Adrenal gland (tissue), 12 donors: ENCODE results near the gene MRM1. TPM values are rescaled to one million over a fixed set of nuclear protein-coding genes. Genes with fewer than 3 reads are reported as not detected.

Experiments used
- DNase-seq, 7 donors: peaks; one replicate each; pipeline ENCODE4 v3.0.0-alpha.2; 2019 to 2020
- H3K27ac ChIP-seq, 5 donors: fragments of 200-600 bp; sonication (generic) in 4 of 5; 1 replicate in 3 of 5; 2 replicates in 2 of 5; pipeline versions ENCODE4 v1.5.1 to v1.8.0; 2016 to 2020; ENCODE audit warnings: mild to moderate bottlenecking in 1 of 5
- H3K27me3 ChIP-seq: fragments of 200-600 bp; 2 replicates; pipeline ENCODE4 v1.8.0; 2021
- H3K36me3 ChIP-seq, 2 donors: fragments of 200-600 bp; replicated peaks in 1 of 2; 1 replicate in 1 of 2; 2 replicates in 1 of 2; pipeline versions ENCODE4 v1.5.1 to v1.8.0; 2018 to 2022
- H3K4me1 ChIP-seq, 2 donors: fragments of 200-600 bp; replicated peaks in 1 of 2; 1 replicate in 1 of 2; 2 replicates in 1 of 2; pipeline versions ENCODE4 v1.5.1 to v1.8.0; 2018 to 2021
- H3K4me3 ChIP-seq, 4 donors: fragments of 200-600 bp; sonication (generic) in 3 of 4; one replicate each; pipeline ENCODE4 v1.5.1; 2016 to 2018
- H3K9me3 ChIP-seq, 3 donors: fragments of 200-600 bp; sonication (generic) in 1 of 3; replicated peaks in 1 of 3; 1 replicate in 2 of 3; 2 replicates in 1 of 3; pipeline versions ENCODE4 v1.5.1 to v1.8.0; 2016 to 2021
- CTCF ChIP-seq, 6 experiments: fragments of 450-650 bp in 4 of 6; fragments of 200-600 bp in 2 of 6; sonication (generic) in 1 of 6; IDR thresholded peaks; 1 replicate in 5 of 6; 2 replicates in 1 of 6; pipeline versions ENCODE4 v1.5.1 to v1.8.0; 2016 to 2021; ENCODE audit warnings: antibody characterized with exemption in 6 of 6, mild to moderate bottlenecking in 2 of 6, moderate library complexity in 1 of 6
- POLR2A ChIP-seq, 2 donors: fragments of 450-650 bp; IDR thresholded peaks; one replicate each; pipeline ENCODE4 v1.6.1; 2017; ENCODE audit warnings: antibody characterized with exemption in 2 of 2, mild to moderate bottlenecking in 2 of 2, moderate library complexity in 1 of 2
- WGBS, 4 donors: extraction: QIAGEN DNeasy Blood & Tissue Kit in 2 of 4; methylation state at CpG; one replicate each; pipeline versions ENCODE4 v1.1.5 to v1.1.7; 2013 to 2017; 5-methylcytosine and 5-hydroxymethylcytosine counted together
- intact Hi-C, 2 donors: fragments of 100-400 bp; cut with DNase I; formaldehyde crosslinking; loops; one replicate each; pipeline versions ENCODE4 v1.14.1 to v1.15.0; 2022 to 2023
- polyA plus RNA-seq, 3 donors: library from polyadenylated mRNA; stranded (reverse); fragments of 200-250 nt in 2 of 3; fragments of 350-450 nt in 1 of 3; fragmentation: Illumina TruSeq in 1 of 3; extraction: RNeasy Lipid Tissue Mini Kit (QIAGEN cat#74804) in 1 of 3; gene quantifications; one replicate each; pipeline ENCODE4 v1.2.3, GENCODE V29; 2013 to 2014
- total RNA-seq, 9 donors: library from RNA; depleted of rRNA in 4 of 9; stranded (reverse); fragments of >200 nt in 4 of 9; fragments of 120-200 nt in 1 of 9; fragmentation: NEBNext Ultra II Directional in 1 of 9; extraction: Animal tissue kit (Norgen Biotek cat#: 25700) in 1 of 9; gene quantifications; one replicate each; pipeline versions ENCODE4 v1.1.0 to v1.2.4, GENCODE V29; 2013 to 2023
- donor health status: healthy with polysubstance abuse.
- donor health status: Bipolar disorder and iron deficiency.
- donor health status: DM: yes; HTN: yes; CAD: no.
- donor health status: DM: no; HTN: no; CAD: no.
- donor health status: DM: no; HTN: no; CAD: no.
- donor health status: DM: yes; HTN: yes; CAD: no.

The MRM1 gene
- total and polyA plus RNA-seq, 12 donors: 5.2 to 18.5 (median 9.7) TPM

- Histone ChIP-seq H3K27me3 (no peaks in the 10 kb centered on the region), H3K9me3 (no peaks in the 10 kb centered on the region), H3K4me1 (peaks cover 4 to 16% of the 10 kb centered on the region in 2 donors), H3K27ac (no peak overlapping the region), H3K4me3 (peak overlapping the region in 2 of 4 donors; percentile 37 to 82), H3K36me3 (peaks cover 0 to 17% of the 10 kb centered on the region in 2 donors)
- peak in 1 of 7 donors; percentile 48 for DNase-seq
- TF ChIP-seq CTCF (IDR thresholded peaks at IDR 0.05) (no peak), POLR2A (IDR thresholded peaks at IDR 0.05) (no peak)
- intact Hi-C loops: no loop called here
- 39 to 46% (median 42%) methylated on average over 3 to 4 of the region's 4 CpGs for WGBS, 4 donors
Observed at GRCh38 chr17:36592716-36593321, 8.6 kb upstream of the MRM1 start.

DNA sequence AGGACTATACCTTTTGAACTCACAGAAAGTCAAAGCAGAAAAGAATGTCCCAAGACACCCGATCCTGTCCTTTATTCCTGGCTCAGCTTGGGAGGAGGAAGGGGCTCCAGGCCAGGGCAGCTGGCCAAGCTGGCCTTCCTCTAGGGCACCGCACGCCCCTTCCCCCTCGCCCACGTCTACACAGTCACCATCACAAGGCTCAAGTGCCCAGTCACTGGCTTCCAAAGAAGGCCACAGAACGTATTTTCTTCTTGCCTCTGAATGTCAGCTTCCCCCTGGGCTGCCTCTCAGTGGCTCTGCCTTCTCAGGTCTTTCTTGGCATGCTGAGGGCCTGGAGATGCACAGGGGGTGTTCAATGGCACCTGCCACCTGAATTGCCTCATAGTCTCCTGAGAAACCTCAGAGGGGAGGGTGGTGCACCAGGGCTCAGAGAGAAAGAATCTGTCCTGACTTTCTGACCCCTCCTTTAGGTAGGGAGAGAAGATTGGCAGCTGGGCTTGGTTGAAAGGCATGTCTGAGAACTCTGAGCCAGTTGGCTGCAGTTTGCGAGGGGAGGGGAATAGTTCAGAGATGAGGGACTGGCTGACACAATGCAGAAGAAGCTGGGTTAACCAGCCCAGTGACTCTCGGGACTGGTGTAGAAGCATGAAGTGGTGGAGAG lies 7.6 kb upstream of the MRM1 start:
- Histone ChIP-seq H3K27ac (no peak overlapping the region), H3K4me1 (peaks cover 4 to 16% of the 10 kb centered on the region in 2 donors), H3K36me3 (peaks cover 0 to 7% of the 10 kb centered on the region in 2 donors), H3K4me3 (no peak overlapping the region), H3K27me3 (no peaks in the 10 kb centered on the region), H3K9me3 (no peaks in the 10 kb centered on the region)
- 78 to 91% (median 81%) methylated on average over 4 to 8 of the region's 8 CpGs for WGBS, 4 donors
- DNase-seq: peak in 1 of 7 donors; percentile 45
- TF ChIP-seq CTCF (IDR thresholded peaks at IDR 0.05): no peak
- TF ChIP-seq POLR2A (IDR thresholded peaks at IDR 0.05): no peak
- intact Hi-C loops: no loop called here

DNA sequence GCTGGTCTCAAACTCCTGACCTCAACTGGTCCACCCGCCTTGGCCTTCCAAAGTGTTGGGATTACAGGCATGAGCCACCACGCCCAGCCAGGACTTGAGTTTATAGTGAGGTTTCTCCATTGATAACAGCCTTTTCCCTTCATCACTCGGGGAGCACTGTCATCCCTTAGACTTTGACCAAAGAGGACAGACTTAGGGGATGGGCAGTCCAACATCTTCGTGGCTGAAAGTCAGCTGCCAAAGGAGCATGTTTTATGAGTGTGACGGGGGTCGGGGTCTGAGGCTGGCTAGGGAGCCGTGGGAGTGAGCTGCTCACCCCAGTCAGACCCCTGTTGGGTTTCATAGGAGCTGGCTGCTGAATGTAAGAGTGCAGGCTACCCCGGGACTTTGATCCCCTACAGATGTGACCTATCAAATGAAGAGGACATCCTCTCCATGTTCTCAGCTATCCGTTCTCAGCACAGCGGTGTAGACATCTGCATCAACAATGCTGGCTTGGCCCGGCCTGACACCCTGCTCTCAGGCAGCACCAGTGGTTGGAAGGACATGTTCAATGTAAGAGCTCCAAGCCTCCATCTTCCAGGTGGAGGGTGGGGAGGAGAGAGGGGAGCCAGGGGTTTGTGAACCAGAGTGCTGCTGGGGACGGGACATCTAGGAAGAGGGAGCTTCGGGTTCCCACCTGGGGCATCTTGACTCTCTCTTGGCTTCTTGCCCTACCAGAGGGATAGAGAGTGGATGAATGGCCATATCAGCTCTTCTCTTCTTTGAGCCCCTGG lies 6.6 kb upstream of the MRM1 start:
- Histone ChIP-seq H3K27ac (no peak overlapping the region), H3K4me1 (peaks cover 4 to 16% of the 10 kb centered on the region in 2 donors), H3K27me3 (no peaks in the 10 kb centered on the region), H3K4me3 (no peak overlapping the region), H3K36me3 (no peaks in the 10 kb centered on the region), H3K9me3 (no peaks in the 10 kb centered on the region)
- WGBS, 4 donors: 61 to 83% (median 82%) methylated on average over 10 to 13 of the region's 13 CpGs
- DNase-seq: peak in 1 of 7 donors; percentile 48
- intact Hi-C loops: no loop called here
- no peak for TF ChIP-seq POLR2A (IDR thresholded peaks at IDR 0.05)
- TF ChIP-seq CTCF (IDR thresholded peaks at IDR 0.05): no peak

DNA sequence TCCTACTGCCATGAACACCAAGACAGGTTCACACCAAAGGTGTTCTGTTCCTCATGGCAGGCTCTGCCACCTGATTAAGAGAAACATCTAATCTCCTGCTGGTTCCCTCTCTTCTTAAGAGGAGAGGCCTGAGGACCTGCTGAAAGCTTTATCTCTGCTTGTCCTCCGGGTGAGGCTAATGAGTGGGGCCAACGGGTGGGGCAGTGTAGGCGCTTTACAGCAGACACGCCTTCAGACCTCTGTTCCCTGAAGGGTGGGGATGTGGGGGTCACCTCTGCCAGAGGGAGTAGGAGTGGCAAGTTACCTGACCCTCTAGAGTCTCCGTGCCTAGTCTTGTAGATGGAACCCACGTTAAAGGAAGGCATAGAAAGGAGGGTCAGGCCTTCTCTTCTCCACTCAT lies 4.2 kb upstream of the MRM1 start:
- H3K9me3 ChIP-seq: no peaks in the 10 kb centered on the region
- H3K4me1 ChIP-seq: peaks cover 8 to 18% of the 10 kb centered on the region in 2 donors
- H3K27ac ChIP-seq: no peak overlapping the region
- no peak overlapping the region for H3K4me3 ChIP-seq
- no peaks in the 10 kb centered on the region for H3K36me3 ChIP-seq
- H3K27me3 ChIP-seq: no peaks in the 10 kb centered on the region
- intact Hi-C loops: no loop called here
- 85 to 95% (median 91%) methylated on average over 4 to 6 of the region's 6 CpGs for WGBS, 4 donors
- TF ChIP-seq CTCF (IDR thresholded peaks at IDR 0.05): no peak
- TF ChIP-seq POLR2A (IDR thresholded peaks at IDR 0.05): no peak
- DNase-seq: peak in 1 of 7 donors; percentile 24
